Effector memory CD8-positive, alpha-beta T cell (primary cell): Measurements from ENCODE around the gene STAT4.
A peak's percentile ranks its signal among the peaks of the same experiment; 100 is the strongest.

Experiments
- ATAC-seq: fragments of 150-1000 bp; cut with Tn5 transposase; replicated peaks from 2 replicates; pipeline ENCODE4 v1.10.0; 2021; ENCODE audit warnings: mild to moderate bottlenecking, moderate library complexity
- DNase-seq, 3 experiments: peaks; one replicate each; pipeline ENCODE4 v3.0.0; 2021
- H3K27ac Mint-ChIP-seq, 2 donors: one replicate each; pipeline ENCODE4 v1.8.0; 2022; ENCODE audit warnings: mild to moderate bottlenecking in 2 of 2, mixed read lengths in 2 of 2, moderate library complexity in 2 of 2
- H3K27me3 Mint-ChIP-seq, 2 donors: one replicate each; pipeline ENCODE4 v1.8.0; 2022; ENCODE audit warnings: mixed read lengths in 2 of 2
- H3K36me3 Mint-ChIP-seq: one replicate; pipeline ENCODE4 v1.8.0; 2022; ENCODE audit warnings: mild to moderate bottlenecking, moderate library complexity, mixed read lengths; ENCODE audit not compliant: insufficient read depth
- H3K4me1 Mint-ChIP-seq, 2 donors: one replicate each; pipeline ENCODE4 v1.8.0; 2022; ENCODE audit warnings: low read depth in 2 of 2, mixed read lengths in 2 of 2
- H3K4me3 Mint-ChIP-seq, 2 donors: one replicate each; pipeline ENCODE4 v1.8.0; 2022; ENCODE audit warnings: mild to moderate bottlenecking in 2 of 2, mixed read lengths in 2 of 2, moderate library complexity in 2 of 2
- H3K9me3 Mint-ChIP-seq, 2 donors: one replicate each; pipeline ENCODE4 v1.8.0; 2022; ENCODE audit warnings: mixed read lengths in 2 of 2

Gene STAT4

DNA sequence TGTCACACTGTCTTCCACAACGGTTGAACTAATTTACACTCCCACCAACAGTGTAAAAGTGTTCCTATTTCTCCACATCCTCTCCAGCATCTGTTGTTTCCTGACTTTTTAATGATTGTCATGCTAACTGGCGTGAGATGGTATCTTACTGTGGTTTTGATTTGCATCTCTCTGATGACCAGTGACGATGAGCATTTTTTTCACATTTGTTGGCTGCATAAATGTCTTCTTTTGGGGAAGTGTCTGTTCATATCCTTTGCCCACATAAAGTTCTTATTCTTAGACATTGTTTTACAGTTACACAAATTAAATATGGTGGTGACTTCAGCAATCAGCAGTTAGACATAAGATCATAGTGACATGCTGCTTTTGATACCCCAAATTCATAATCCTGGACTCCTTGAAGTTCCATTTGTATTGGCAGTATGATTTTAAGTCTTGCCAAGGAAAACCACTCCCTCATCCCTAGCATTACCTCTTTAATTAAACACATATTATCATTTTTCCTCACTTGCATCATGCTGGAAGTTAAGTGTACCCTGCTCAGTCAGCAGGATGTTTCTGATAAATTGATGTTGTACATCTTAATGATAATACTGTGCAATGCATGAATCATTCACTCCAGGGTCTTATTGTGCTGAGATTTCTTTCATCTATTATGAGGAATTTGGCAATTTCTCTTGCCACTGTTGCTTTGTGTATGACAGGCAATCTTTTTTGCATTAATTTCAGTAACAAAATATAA lies 69.2 kb downstream of the STAT4 start:
- Mint-ChIP-seq H3K4me3 (no peak overlapping the region), H3K36me3 (peaks cover 27% of the 10 kb centered on the region), H3K27me3 (no peaks in the 10 kb centered on the region), H3K27ac (peak overlapping the region; percentile 49 to 84), H3K9me3 (no peaks in the 10 kb centered on the region), H3K4me1 (peaks cover 18 to 39% of the 10 kb centered on the region in 2 donors)
- ATAC-seq = no peak
- DNase-seq = no peak

DNA sequence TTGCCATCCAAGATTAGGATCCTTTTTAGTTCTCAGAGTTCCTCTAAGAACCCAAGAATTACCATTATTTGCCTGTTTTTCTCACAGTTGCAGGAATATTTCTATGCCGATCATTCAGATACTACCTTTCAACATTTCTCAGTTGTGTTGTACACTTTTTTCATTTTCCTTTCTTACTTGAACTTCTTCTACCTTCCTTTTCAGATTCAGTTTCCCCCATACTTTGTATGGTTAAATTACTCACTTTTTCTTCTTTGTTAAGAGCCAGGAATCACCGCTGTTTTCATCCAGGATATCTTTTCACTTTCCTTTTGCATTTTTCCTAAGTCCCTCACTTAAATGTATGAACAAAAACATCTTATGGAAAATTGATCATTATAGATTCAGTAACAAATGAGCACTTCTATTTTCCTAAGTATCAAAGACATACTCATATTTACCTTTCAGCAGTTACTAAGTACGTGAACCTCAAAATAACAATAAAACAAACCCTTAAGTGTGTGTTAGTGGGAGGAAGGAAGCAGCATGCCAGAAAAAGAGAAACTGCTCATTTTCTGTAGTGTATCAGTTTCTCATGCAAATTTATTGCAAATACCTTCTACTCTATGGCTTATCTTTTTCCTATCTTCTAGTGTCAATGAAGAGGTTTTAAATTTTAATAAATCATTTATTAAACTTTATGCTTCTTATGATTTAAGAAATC lies 72.5 kb downstream of the STAT4 start:
- no peaks in the 10 kb centered on the region for H3K9me3 Mint-ChIP-seq
- peak overlapping the region; percentile 59 to 90 for H3K27ac Mint-ChIP-seq
- H3K4me1 Mint-ChIP-seq = peaks cover 21 to 35% of the 10 kb centered on the region in 2 donors
- H3K27me3 Mint-ChIP-seq = no peaks in the 10 kb centered on the region
- DNase-seq (no peak), ATAC-seq (peak; percentile 56)
- H3K36me3 Mint-ChIP-seq = peaks cover 44% of the 10 kb centered on the region
- H3K4me3 Mint-ChIP-seq = peak overlapping the region in 1 of 2 donors; percentile 24

DNA sequence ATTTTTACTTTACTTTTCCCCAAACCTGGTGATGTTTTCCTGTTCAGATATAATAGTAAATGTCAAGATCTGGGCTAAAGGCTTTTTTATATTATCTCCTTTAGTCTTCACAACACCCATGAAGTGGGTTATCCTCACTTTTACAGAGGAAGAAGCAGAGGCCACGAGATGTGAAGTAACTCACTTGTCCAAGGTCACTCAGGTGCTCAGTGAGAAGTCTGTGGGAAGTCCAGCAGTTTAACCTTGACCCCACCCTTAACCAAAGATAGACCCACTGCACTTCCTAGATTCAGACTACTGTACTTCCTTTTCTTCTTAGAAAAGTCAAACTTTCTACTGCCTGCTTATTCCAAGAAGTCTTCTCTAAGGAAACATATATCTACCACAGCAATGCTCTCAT lies 80.5 kb downstream of the STAT4 start:
- Mint-ChIP-seq H3K4me1 (peaks cover 40 to 48% of the 10 kb centered on the region in 2 donors), H3K36me3 (peaks cover 47% of the 10 kb centered on the region), H3K27me3 (no peaks in the 10 kb centered on the region), H3K4me3 (peak overlapping the region in 1 of 2 donors; percentile 11), H3K9me3 (no peaks in the 10 kb centered on the region), H3K27ac (peak overlapping the region; percentile 59 to 80)
- ATAC-seq = no peak
- DNase-seq = no peak

DNA sequence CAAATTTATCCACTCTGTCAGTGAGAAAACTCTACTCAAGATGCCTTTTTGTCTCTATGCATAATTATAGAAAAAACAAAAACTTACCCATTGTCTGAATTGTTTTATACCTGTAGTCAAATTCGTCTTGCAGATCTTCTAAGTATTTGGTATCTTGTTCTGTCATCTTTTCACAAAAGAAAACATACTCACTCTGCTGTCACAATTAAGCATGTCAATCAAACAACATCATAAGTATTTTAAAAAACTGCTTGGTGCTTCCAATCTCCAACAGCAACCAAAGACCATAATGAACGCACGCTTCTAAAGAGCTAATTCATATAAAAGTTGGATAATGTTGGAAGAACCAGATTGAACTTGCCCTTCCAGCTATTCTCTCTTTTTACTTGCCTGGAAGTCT lies 81.2 kb downstream of the STAT4 start:
- peaks cover 49% of the 10 kb centered on the region for H3K36me3 Mint-ChIP-seq

DNA sequence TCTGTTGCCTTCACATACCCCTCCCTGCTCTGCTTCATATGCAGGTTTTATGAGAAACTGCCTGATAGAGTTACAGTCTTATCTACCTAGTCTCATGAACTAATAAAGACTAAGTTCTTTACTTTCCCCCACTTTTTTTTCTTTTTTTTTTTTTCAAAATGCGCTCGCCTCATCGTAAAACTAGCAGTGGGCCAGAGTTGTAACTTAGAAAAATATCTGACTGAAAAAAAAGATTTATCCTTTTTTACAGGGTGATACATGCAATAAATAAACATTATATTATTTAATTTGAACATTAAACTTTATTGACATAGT lies 83.9 kb downstream of the STAT4 start:
- H3K4me3 Mint-ChIP-seq = peak overlapping the region; percentile 21 to 56
- DNase-seq = no peak
- ATAC-seq = peak; percentile 12
- H3K27ac Mint-ChIP-seq = peak overlapping the region; percentile 87 to 93
- H3K36me3 Mint-ChIP-seq = peaks cover 49% of the 10 kb centered on the region
- H3K9me3 Mint-ChIP-seq = no peaks in the 10 kb centered on the region
- peaks cover 54 to 72% of the 10 kb centered on the region in 2 donors for H3K4me1 Mint-ChIP-seq
- H3K27me3 Mint-ChIP-seq = no peaks in the 10 kb centered on the region

More for the DNA sequence above, 81.2 kb downstream of the STAT4 start:
- Mint-ChIP-seq H3K27me3 (no peaks in the 10 kb centered on the region), H3K4me1 (peaks cover 42 to 49% of the 10 kb centered on the region in 2 donors), H3K27ac (peak overlapping the region; percentile 59 to 80), H3K9me3 (no peaks in the 10 kb centered on the region), H3K4me3 (no peak overlapping the region)
- DNase-seq (no peak), ATAC-seq (no peak)

DNA sequence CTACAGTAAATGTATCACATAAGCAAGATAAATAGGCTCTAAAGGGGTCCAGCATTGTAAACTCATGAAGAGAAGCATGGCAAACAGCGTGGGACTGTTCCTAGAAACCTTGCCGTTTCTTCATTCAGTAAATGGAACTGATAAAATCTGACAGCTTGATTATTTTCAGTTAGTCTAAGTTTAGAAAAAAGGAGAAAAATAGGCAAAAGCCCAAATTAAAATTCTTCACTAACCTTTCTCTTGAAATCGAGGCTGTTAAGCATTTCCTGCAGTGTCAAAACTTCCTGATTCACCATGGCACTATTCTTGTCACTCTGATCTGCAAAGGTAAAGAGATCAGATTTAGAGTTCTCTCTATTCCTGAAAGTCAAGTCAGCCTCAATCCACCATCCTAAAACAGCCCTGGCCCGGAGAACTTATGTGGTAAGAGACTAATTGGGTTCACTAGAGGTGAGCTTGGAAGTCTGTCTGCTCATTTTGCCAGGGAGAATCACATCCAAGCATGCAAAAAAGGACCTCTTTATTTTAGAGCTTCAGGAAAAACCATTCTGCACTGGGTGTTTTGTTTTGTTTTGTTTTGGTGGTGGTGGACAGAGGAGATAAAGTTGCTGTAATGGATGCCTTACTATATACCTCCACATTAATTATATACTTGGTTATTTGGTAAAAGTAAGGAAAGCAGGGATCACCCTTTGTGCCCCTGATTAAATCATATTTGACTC lies 84.4 kb downstream of the STAT4 start:
- DNase-seq (no peak), ATAC-seq (peak; percentile 30)
- no peaks in the 10 kb centered on the region for H3K9me3 Mint-ChIP-seq
- H3K36me3 Mint-ChIP-seq = peaks cover 49% of the 10 kb centered on the region
- H3K27ac Mint-ChIP-seq = peak overlapping the region; percentile 87 to 93
- peaks cover 53 to 72% of the 10 kb centered on the region in 2 donors for H3K4me1 Mint-ChIP-seq
- peak overlapping the region; percentile 21 to 56 for H3K4me3 Mint-ChIP-seq
- H3K27me3 Mint-ChIP-seq = no peaks in the 10 kb centered on the region

DNA sequence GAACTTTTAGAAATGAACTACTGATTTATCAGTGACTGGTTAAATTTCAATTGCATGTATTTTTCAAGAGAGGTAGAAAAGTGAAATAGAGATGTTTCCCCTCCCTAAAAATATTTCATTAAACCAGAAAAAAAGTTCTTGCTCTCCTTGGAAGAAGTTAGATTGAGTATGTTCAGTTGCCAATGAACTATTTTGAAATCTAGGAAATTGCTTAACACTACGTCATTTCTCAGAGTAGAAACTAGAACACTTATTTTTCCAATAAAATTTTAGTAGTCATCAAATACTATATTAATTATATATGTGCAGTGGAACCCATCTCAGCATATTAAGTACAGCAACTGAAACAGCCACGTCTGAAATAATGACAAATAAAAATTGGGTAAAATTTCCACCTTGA lies 85.0 kb downstream of the STAT4 start:
- no peaks in the 10 kb centered on the region for H3K27me3 Mint-ChIP-seq
- no peak for ATAC-seq
- H3K4me3 Mint-ChIP-seq = peak overlapping the region; percentile 21 to 56

DNA sequence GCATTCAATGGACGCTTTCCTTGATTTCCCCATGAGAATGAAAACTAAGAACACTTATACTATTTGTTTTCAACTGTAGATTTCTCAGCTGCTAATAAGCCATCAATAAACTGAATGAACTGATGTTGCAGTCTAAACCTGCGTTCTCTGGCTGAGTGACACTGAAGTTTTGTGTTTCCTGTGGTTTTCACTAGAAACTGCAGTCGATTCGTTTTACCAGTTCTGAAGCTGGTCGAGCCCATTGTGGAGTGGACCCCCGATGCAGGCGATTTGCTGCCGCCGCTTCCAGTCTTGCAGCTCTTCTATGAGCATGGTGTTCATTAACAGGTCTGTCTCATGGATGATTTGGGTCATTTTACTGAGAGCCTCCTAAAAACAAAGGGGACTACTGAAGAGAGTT lies 86.2 kb downstream of the STAT4 start:
- H3K27me3 Mint-ChIP-seq = no peaks in the 10 kb centered on the region
- H3K9me3 Mint-ChIP-seq = no peaks in the 10 kb centered on the region
- peak overlapping the region; percentile 93 to 96 for H3K27ac Mint-ChIP-seq
- ATAC-seq = peak; percentile 64
- DNase-seq = peak in 1 of 3 experiments; percentile 23
- H3K4me3 Mint-ChIP-seq = peak overlapping the region; percentile 84 to 88
- H3K36me3 Mint-ChIP-seq = peaks cover 48% of the 10 kb centered on the region
- H3K4me1 Mint-ChIP-seq = peaks cover 42 to 69% of the 10 kb centered on the region in 2 donors

More for the DNA sequence above, 85.0 kb downstream of the STAT4 start:
- Mint-ChIP-seq H3K9me3 (no peaks in the 10 kb centered on the region), H3K36me3 (peaks cover 49% of the 10 kb centered on the region), H3K27ac (peak overlapping the region; percentile 87 to 93), H3K4me1 (peaks cover 51 to 72% of the 10 kb centered on the region in 2 donors)
- no peak for DNase-seq

DNA sequence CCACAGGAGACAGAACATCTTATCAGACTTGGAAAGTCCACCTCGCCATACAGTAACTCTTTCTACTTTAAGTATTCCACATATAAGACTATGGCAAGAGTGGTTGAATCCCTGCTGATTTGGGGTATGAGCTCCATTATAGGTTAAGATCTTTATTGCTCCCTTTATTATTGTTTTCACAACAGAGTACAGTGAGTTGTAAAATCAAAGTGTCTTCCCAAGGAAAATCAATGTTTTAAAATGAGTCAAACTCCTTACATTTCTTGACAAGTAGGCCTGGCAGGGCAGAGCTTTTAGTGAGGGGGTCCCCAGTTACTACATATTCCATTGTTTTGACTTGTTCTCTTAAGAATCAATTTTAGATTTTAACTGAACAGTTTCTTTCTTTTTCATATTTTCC lies 87.2 kb downstream of the STAT4 start:
- no peak for ATAC-seq
- H3K4me1 Mint-ChIP-seq = peaks cover 44 to 69% of the 10 kb centered on the region in 2 donors
- no peaks in the 10 kb centered on the region for H3K9me3 Mint-ChIP-seq
- peaks cover 48% of the 10 kb centered on the region for H3K36me3 Mint-ChIP-seq
- H3K27me3 Mint-ChIP-seq = no peaks in the 10 kb centered on the region
- DNase-seq = no peak
- peak overlapping the region; percentile 36 to 84 for H3K4me3 Mint-ChIP-seq
- H3K27ac Mint-ChIP-seq = peak overlapping the region; percentile 90 to 96

DNA sequence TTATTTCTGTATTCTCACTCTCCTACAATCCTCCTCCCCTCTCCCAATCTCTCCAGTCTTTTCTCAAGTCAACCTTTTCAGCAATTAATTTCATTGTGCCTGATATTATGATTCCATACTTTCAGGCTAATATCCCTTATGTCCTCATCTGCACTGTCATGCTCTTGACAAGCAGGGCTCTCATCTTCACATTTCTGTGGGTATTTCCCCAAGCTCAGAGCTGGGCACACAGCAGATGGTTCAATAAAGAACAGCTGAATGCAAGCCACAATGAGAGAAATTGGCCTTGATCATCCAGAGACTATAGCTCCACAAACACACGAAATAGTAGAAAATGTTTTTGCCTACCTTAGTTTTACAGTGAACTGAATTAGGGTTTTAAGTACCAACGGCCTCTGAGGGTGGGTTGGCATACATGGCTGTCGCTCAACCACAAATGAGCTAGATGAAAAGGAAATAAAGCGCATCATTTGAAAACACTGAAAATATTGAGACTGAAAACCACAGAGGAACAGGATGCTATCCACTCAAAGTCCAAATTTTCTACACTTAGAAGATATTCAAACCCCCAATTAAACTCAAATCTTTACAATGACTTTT lies 89.3 kb downstream of the STAT4 start:
- Mint-ChIP-seq H3K27me3 (no peaks in the 10 kb centered on the region), H3K36me3 (peaks cover 54% of the 10 kb centered on the region), H3K27ac (peak overlapping the region; percentile 59 to 90), H3K4me1 (peaks cover 37 to 63% of the 10 kb centered on the region in 2 donors), H3K9me3 (no peaks in the 10 kb centered on the region), H3K4me3 (peak overlapping the region; percentile 33 to 62)
- ATAC-seq = peak; percentile 81
- DNase-seq = peak in 1 of 3 experiments; percentile 26

DNA sequence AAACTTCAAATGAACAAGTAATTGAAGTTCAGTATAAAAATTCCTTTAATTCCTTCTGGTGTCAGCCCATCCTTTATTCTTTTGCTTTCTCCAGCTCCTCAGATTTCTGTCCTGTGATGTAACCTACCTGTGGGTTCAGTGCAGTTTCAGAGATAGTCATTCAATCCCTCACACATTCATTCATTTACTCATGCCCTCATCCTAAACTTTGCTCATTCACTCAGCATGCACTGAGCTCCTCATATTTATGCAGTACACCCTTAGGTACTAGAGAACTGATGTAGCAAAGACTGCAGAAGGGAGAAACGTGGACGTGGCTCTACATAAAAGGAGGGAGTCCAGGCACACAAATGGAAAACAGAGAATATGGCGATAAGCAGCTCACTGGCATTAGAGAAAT lies 91.5 kb downstream of the STAT4 start:
- peak overlapping the region; percentile 59 to 90 for H3K27ac Mint-ChIP-seq
- peaks cover 56% of the 10 kb centered on the region for H3K36me3 Mint-ChIP-seq
- DNase-seq = no peak
- ATAC-seq = no peak
- H3K27me3 Mint-ChIP-seq = no peaks in the 10 kb centered on the region
- H3K9me3 Mint-ChIP-seq = no peaks in the 10 kb centered on the region
- no peak overlapping the region for H3K4me3 Mint-ChIP-seq
- H3K4me1 Mint-ChIP-seq = peaks cover 34 to 67% of the 10 kb centered on the region in 2 donors

DNA sequence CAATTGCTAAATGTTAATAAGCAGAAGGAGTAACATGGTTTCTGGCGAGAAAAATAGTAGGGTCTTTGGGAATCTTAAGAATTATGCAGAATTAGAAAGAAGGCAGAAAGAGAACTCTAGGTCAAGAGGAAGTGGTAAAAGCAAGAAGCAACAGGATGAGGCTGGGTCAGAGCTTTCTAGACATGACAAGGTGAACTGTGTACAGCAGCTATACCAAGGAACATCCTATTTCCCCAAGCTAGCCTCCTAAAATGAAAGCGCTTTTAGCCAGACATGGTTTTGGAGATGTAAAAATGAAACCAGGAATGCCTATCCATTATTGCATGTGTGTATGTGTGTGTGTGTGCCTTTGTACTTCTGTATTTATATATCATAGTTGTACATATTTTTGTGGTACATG lies 94.6 kb downstream of the STAT4 start:
- H3K4me1 Mint-ChIP-seq = peaks cover 26 to 39% of the 10 kb centered on the region in 2 donors
- peak overlapping the region; percentile 47 to 71 for H3K27ac Mint-ChIP-seq
- ATAC-seq = peak; percentile 81
- H3K27me3 Mint-ChIP-seq = no peaks in the 10 kb centered on the region
- no peak for DNase-seq
- peaks cover 40% of the 10 kb centered on the region for H3K36me3 Mint-ChIP-seq
- no peaks in the 10 kb centered on the region for H3K9me3 Mint-ChIP-seq
- peak overlapping the region in 1 of 2 donors; percentile 42 for H3K4me3 Mint-ChIP-seq

DNA sequence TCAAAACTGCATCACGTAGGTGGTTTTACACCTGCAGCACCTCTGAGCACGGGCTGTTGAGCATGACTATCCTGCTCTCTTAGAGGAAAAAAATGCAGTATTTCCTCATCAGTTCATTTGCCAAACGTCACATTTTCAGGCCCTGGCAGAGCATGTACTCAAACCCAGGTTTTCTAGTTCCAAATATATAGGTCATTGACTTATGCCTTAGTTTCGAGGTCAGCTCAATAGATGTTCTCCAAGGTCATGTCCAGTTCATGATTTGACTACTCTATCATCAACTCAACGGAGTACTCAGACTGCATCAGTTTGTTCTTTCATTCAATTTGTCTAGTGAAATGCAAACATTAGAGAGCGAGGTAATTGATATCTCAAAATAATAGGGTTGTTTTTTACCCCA lies 97.5 kb downstream of the STAT4 start:
- Mint-ChIP-seq H3K4me1 (peaks cover 21 to 24% of the 10 kb centered on the region in 2 donors), H3K27ac (peak overlapping the region in 1 of 2 donors; percentile 60), H3K9me3 (no peaks in the 10 kb centered on the region), H3K27me3 (no peaks in the 10 kb centered on the region), H3K36me3 (peaks cover 47% of the 10 kb centered on the region), H3K4me3 (no peak overlapping the region)
- no peak for ATAC-seq
- no peak for DNase-seq
